HL-60 (cell line): ENCODE measurements around the gene CNTN1.

ENCODE experiments used
- DNase-seq, 2 experiments: peaks; one replicate each; pipeline ENCODE4 v3.0.0-alpha.2; 2010 to 2020; ENCODE audit warnings: low read depth in 1 of 2, low spot score in 1 of 2
- H3K27ac ChIP-seq: fragments of 250-450 bp; sonication (Bioruptor Pico); replicated peaks from 2 replicates; pipeline ENCODE4 v1.5.1; 2020; ENCODE audit warnings: mild to moderate bottlenecking, moderate library complexity
- H3K27me3 ChIP-seq: fragments of 250-450 bp; sonication (Bioruptor Pico); 2 replicates; pipeline ENCODE4 v1.5.1; 2021; ENCODE audit warnings: mild to moderate bottlenecking, moderate library complexity; ENCODE audit not compliant: insufficient read depth, poor library complexity, severe bottlenecking
- H3K4me3 ChIP-seq: replicated peaks from 2 replicates; pipeline ENCODE4 v1.5.1; 2011; ENCODE audit warnings: mild to moderate bottlenecking, control low read depth, low read length; ENCODE audit not compliant: insufficient read depth
- GABPA ChIP-seq: IDR thresholded peaks from 2 replicates; pipeline ENCODE4 v1.6.1; 2012; ENCODE audit warnings: low read depth
- POLR2AphosphoS5 ChIP-seq: IDR thresholded peaks from 2 replicates; pipeline ENCODE4 v1.6.1; 2012; ENCODE audit warnings: low read depth
- SPI1 ChIP-seq: IDR thresholded peaks from 2 replicates; pipeline ENCODE4 v1.6.1; 2012; ENCODE audit warnings: low read depth, mild to moderate bottlenecking, borderline replicate concordance
- TF ChIP-seq, protein P1 (sequence below): IDR thresholded peaks from 2 replicates; pipeline ENCODE4 v1.6.1; 2012; ENCODE audit warnings: low read depth; ENCODE audit not compliant: insufficient replicate concordance
- TF ChIP-seq, protein P2 (sequence below): IDR thresholded peaks from one replicate; pipeline ENCODE4 v1.5.1; 2011; ENCODE audit warnings: low read length, control low read depth, inconsistent platforms; ENCODE audit not compliant: insufficient read depth

The CNTN1 gene

GRCh38 chr12:40986001-40986400 is 293.8 kb downstream of the CNTN1 start:
- no peak overlapping the region for H3K27ac ChIP-seq
- DNase-seq: no peak
- no peak for TF ChIP-seq SPI1
- no peak for TF ChIP-seq GABPA
- TF ChIP-seq, protein P1, sequence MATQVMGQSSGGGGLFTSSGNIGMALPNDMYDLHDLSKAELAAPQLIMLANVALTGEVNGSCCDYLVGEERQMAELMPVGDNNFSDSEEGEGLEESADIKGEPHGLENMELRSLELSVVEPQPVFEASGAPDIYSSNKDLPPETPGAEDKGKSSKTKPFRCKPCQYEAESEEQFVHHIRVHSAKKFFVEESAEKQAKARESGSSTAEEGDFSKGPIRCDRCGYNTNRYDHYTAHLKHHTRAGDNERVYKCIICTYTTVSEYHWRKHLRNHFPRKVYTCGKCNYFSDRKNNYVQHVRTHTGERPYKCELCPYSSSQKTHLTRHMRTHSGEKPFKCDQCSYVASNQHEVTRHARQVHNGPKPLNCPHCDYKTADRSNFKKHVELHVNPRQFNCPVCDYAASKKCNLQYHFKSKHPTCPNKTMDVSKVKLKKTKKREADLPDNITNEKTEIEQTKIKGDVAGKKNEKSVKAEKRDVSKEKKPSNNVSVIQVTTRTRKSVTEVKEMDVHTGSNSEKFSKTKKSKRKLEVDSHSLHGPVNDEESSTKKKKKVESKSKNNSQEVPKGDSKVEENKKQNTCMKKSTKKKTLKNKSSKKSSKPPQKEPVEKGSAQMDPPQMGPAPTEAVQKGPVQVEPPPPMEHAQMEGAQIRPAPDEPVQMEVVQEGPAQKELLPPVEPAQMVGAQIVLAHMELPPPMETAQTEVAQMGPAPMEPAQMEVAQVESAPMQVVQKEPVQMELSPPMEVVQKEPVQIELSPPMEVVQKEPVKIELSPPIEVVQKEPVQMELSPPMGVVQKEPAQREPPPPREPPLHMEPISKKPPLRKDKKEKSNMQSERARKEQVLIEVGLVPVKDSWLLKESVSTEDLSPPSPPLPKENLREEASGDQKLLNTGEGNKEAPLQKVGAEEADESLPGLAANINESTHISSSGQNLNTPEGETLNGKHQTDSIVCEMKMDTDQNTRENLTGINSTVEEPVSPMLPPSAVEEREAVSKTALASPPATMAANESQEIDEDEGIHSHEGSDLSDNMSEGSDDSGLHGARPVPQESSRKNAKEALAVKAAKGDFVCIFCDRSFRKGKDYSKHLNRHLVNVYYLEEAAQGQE: no peak
- TF ChIP-seq, protein P2, sequence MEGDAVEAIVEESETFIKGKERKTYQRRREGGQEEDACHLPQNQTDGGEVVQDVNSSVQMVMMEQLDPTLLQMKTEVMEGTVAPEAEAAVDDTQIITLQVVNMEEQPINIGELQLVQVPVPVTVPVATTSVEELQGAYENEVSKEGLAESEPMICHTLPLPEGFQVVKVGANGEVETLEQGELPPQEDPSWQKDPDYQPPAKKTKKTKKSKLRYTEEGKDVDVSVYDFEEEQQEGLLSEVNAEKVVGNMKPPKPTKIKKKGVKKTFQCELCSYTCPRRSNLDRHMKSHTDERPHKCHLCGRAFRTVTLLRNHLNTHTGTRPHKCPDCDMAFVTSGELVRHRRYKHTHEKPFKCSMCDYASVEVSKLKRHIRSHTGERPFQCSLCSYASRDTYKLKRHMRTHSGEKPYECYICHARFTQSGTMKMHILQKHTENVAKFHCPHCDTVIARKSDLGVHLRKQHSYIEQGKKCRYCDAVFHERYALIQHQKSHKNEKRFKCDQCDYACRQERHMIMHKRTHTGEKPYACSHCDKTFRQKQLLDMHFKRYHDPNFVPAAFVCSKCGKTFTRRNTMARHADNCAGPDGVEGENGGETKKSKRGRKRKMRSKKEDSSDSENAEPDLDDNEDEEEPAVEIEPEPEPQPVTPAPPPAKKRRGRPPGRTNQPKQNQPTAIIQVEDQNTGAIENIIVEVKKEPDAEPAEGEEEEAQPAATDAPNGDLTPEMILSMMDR: no peak
- TF ChIP-seq POLR2AphosphoS5: no peak
- no peak overlapping the region for H3K4me3 ChIP-seq
- H3K27me3 ChIP-seq: no peaks in the 10 kb centered on the region

DNA sequence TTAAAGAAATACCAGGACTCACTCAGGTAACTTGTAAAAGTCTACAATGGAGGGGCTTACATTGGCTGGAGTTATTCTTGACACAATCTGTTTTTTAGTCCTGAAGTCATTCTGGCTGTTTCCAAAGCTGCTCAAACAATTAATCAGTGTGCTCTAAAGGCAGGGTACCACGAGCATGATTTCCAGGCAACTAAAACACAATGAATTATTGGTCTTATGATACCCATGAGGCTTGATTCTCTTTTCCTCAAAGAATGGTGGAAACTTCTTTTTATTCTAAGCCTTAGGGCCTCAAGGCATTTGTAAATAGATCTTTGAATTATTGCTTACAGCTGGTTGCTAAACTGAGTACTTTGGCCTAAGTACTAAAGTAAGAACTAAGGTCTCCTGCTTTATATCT is 296.1 kb downstream of the CNTN1 start:
- no peak overlapping the region for H3K4me3 ChIP-seq
- no peak for TF ChIP-seq GABPA
- TF ChIP-seq, protein P2: no peak
- TF ChIP-seq SPI1: no peak
- TF ChIP-seq, protein P1: no peak
- no peak for TF ChIP-seq POLR2AphosphoS5
- DNase-seq: no peak
- no peaks in the 10 kb centered on the region for H3K27me3 ChIP-seq
- no peak overlapping the region for H3K27ac ChIP-seq

DNA sequence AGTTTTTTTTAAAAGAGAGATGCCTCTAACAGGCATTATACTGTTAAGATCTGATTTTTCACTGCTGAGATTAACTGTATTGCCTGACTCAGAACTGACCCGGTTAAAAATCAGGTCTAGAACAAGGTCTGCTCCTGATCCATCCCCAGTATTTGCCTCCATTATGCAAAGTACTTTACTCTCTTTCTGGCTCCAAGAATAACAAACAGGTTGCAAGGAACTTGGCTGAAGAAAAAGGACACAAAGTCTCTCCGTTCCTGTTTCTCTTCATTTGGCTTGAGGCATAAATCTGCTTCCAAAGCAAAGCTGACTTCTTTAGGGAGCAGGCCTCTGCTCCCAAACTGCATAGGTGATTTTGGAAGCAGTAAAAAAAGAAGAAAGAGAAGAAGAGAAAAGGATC is 296.6 kb downstream of the CNTN1 start:
- Histone ChIP-seq H3K27ac (no peak overlapping the region), H3K4me3 (no peak overlapping the region), H3K27me3 (no peaks in the 10 kb centered on the region)
- DNase-seq: no peak
- TF ChIP-seq GABPA (no peak), SPI1 (no peak), POLR2AphosphoS5 (no peak)
- TF ChIP-seq, protein P2: no peak
- TF ChIP-seq, protein P1: no peak
